ENCODE measurements around the gene RBFOX2.

- no peak for TF ChIP-seq CTCF (IDR thresholded peaks at IDR 0.05)
- no peak for TF ChIP-seq POLR2A (IDR thresholded peaks at IDR 0.05)
Measured at GRCh38 chr22:35892192-35892591, 136.4 kb downstream of the RBFOX2 start.

Data from Peyer's patch (tissue), 4 donors.